Calu3 (cell line): ENCODE data around the gene MRTFA. TPM values are rescaled to one million over a fixed set of nuclear protein-coding genes. Genes with fewer than 3 reads are reported as not detected.

Experiments
- BruUV-seq: library from RNA; stranded (reverse); fragments of 400-500 nt; replicated peaks from 2 replicates; lab custom pipeline; 2021; lab: Mats Ljungman, UMichigan
- CTCF ChIA-PET: fragments of 300-600 bp; sonication (Branson Sonifier 250); formaldehyde crosslinking; loops from one replicate; lab custom pipeline; 2022; ENCODE audit warnings: antibody characterized with exemption; lab: Charles Lee
- DNase-seq: peaks from one replicate; pipeline ENCODE4 v3.0.0; 2022
- H3K27ac Mint-ChIP-seq: one replicate; pipeline ENCODE4 v1.8.0; 2022; ENCODE audit warnings: mixed read lengths; ENCODE audit not compliant: unreplicated experiment
- H3K27me3 Mint-ChIP-seq: one replicate; pipeline ENCODE4 v1.8.0; 2022; ENCODE audit warnings: mixed read lengths; ENCODE audit not compliant: unreplicated experiment
- H3K36me3 Mint-ChIP-seq: one replicate; pipeline ENCODE4 v1.8.0; 2022; ENCODE audit warnings: mild to moderate bottlenecking, moderate library complexity, mixed read lengths; ENCODE audit not compliant: insufficient read depth, unreplicated experiment
- H3K4me1 Mint-ChIP-seq: one replicate; pipeline ENCODE4 v1.8.0; 2022; ENCODE audit warnings: mild to moderate bottlenecking, low read depth, mixed read lengths; ENCODE audit not compliant: unreplicated experiment
- H3K4me3 Mint-ChIP-seq: one replicate; pipeline ENCODE4 v1.8.0; 2022; ENCODE audit warnings: mild to moderate bottlenecking, low read depth, moderate library complexity, mixed read lengths; ENCODE audit not compliant: unreplicated experiment
- H3K9me3 Mint-ChIP-seq: one replicate; pipeline ENCODE4 v1.8.0; 2022; ENCODE audit warnings: low read depth, mixed read lengths; ENCODE audit not compliant: unreplicated experiment
- CTCF ChIP-seq: fragments of 200-600 bp; IDR thresholded peaks from one replicate; pipeline ENCODE4 v1.8.0; 2022; ENCODE audit warnings: antibody characterized with exemption; ENCODE audit not compliant: unreplicated experiment
- intact Hi-C: fragments of 100-400 bp; cut with micrococcal nuclease; formaldehyde crosslinking; loops from one replicate; pipeline ENCODE4 v1.10.0; 2022; ENCODE audit not compliant: unreplicated experiment
- total RNA-seq: library from RNA; stranded (reverse); gene quantifications from 2 replicates; pipeline ENCODE4 v1.2.3, GENCODE V29; 2022

MRTFA gene
- total RNA-seq, 1 experiment from 2014 or later: 54.1 TPM

- no TSS peak for BruUV-seq
- Mint-ChIP-seq H3K27ac (peak overlapping the region; percentile 8), H3K9me3 (no peaks in the 10 kb centered on the region), H3K4me3 (no peak overlapping the region), H3K36me3 (peaks cover 22% of the 10 kb centered on the region), H3K27me3 (no peaks in the 10 kb centered on the region), H3K4me1 (peaks cover 3% of the 10 kb centered on the region)
- no peak for TF ChIP-seq CTCF
- no peak for DNase-seq
- CTCF ChIA-PET: no interaction called here
- intact Hi-C loops: no loop called here
Measured at GRCh38 chr22:40462195-40462984, 174.1 kb downstream of the MRTFA start.

DNA sequence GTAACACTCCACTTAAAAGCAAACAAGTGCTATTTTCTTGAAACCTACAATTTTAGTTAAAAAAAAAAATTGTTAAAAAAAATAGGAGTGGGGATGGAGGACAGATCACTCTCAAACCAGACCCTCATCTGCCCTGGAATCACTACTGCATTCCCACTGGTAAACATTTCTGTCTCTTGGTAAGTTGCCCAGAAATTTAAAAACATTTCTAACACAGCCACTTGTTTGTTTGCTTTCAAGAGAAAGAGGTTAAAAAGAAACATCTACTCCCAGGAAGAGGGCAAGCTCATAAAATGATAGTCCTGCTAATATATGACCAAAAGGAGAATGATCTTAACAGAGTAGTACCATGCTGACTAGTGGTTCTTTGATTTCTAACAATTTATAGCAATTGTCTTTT is 182.8 kb downstream of the MRTFA start:
- no peak overlapping the region for H3K4me3 Mint-ChIP-seq
- no peaks in the 10 kb centered on the region for H3K27me3 Mint-ChIP-seq
- H3K27ac Mint-ChIP-seq: no peak overlapping the region
- H3K4me1 Mint-ChIP-seq: peaks cover 10% of the 10 kb centered on the region
- intact Hi-C loops: no loop called here
- no peak for TF ChIP-seq CTCF
- CTCF ChIA-PET: interaction anchor here (1.1 kb wide), 1 partner anchor 17 kb away, joined by 4 read pairs; no protein-coding TSS in a partner anchor
- DNase-seq: no peak
- no peaks in the 10 kb centered on the region for H3K9me3 Mint-ChIP-seq
- peaks cover 13% of the 10 kb centered on the region for H3K36me3 Mint-ChIP-seq
- BruUV-seq: no TSS peak

- Mint-ChIP-seq H3K27me3 (no peaks in the 10 kb centered on the region), H3K4me3 (no peak overlapping the region), H3K4me1 (peaks cover 10% of the 10 kb centered on the region), H3K36me3 (peaks cover 8% of the 10 kb centered on the region), H3K27ac (no peak overlapping the region), H3K9me3 (no peaks in the 10 kb centered on the region)
- intact Hi-C loops: no loop called here
- CTCF ChIA-PET: interaction anchor here (1.8 kb wide), 1 partner anchor 16 kb away, joined by 4 read pairs; no protein-coding TSS in a partner anchor
- no TSS peak for BruUV-seq
- DNase-seq: no peak
- no peak for TF ChIP-seq CTCF
Measured at GRCh38 chr22:40452730-40453487, 183.6 kb downstream of the MRTFA start.

DNA sequence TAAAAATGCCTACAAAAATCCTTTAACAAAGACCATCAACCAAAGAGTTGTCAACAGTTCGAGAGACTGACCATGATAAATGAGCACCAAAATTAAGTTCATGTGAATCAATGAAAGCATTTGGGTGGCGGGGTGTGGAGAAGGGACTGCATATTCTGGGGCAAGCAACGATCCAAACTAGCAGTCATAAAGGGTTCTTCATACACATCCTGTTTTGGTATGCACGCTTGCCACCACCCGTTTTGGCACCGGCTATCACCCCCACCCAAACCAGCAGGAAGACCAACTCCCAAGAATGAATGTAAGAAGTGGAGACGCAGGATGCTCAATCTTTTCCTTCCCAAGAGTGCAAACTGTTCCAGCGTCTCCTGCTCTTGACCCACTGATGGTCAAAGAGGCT is 185.3 kb downstream of the MRTFA start:
- Mint-ChIP-seq H3K4me1 (no peaks in the 10 kb centered on the region), H3K4me3 (no peak overlapping the region), H3K9me3 (no peaks in the 10 kb centered on the region), H3K36me3 (peaks cover 8% of the 10 kb centered on the region), H3K27ac (no peak overlapping the region), H3K27me3 (no peaks in the 10 kb centered on the region)
- DNase-seq: no peak
- no peak for TF ChIP-seq CTCF
- no TSS peak for BruUV-seq
- CTCF ChIA-PET: interaction anchor here (0.7 to 1.8 kb wide), 3 partner anchors 14 to 178 kb away, joined by 4 read pairs; no protein-coding TSS in a partner anchor
- intact Hi-C loops: no loop called here
